ENCODE results near the gene STEAP4. TPM values are rescaled to one million over a fixed set of nuclear protein-coding genes. Genes with fewer than 3 reads are reported as not detected.

Gene STEAP4
- total and polyA plus RNA-seq, 9 of the 15 experiments (the other 6 are each of a cell fraction or from before 2014, with no cell fraction given), result 0.07 TPM; not detected in 8

- H3K4me1 ChIP-seq (replicated peaks in 1 of 2; ENCODE audit: control insufficient read depth in 2 of 2, insufficient read depth in 2 of 2, low read length in 2 of 2), result no peaks in the 10 kb centered on the region
- H3K9me3 ChIP-seq (replicated peaks; ENCODE audit: control insufficient read depth, insufficient read depth, low read depth, low read length), result no peaks in the 10 kb centered on the region
- H3K4me2 ChIP-seq (ENCODE audit: insufficient read depth, low read length), result no peak overlapping the region
- no peak overlapping the region for H2AFZ ChIP-seq (ENCODE audit: low read depth, low read length)
- ChIA-PET CTCF (ENCODE audit: low intra/inter-chr PET ratio) (no interaction called here), POLR2A (no interaction called here)
- in situ Hi-C loops (cut with MboI), result no loop called here
- no peak overlapping the region for H3K9ac ChIP-seq (ENCODE audit: insufficient read depth in 1 of 2, low read depth in 2 of 2, low read length in 2 of 2)
- intact Hi-C loops (cut with micrococcal nuclease), result no loop called here
- DNase-seq (ENCODE audit: extremely low read depth in 1 of 4, low spot score in 3 of 4) (no peak), ATAC-seq (no peak), FAIRE-seq (no peak)
- H3K36me3 ChIP-seq (ENCODE audit: control insufficient read depth, insufficient read depth, low read length), result no peaks in the 10 kb centered on the region
- H4K20me1 ChIP-seq (replicated peaks; ENCODE audit: control insufficient read depth, insufficient read depth, low read length), result no peaks in the 10 kb centered on the region
- H3K4me3 ChIP-seq, result no peak overlapping the region
- no peak overlapping the region for H3K27ac ChIP-seq (ENCODE audit: extremely low read depth, low read depth, low read length)
- BruUV-seq (replicated peaks), result no TSS peak
- no peaks in the 10 kb centered on the region for H3K27me3 ChIP-seq (ENCODE audit: control insufficient read depth in 2 of 2, insufficient read depth in 2 of 2, low read length in 2 of 2)
- 2% methylated on average over 3 of the region's 3 CpGs for WGBS (ENCODE audit: insufficient coverage, low coverage, missing lambda C conversion rate)
- H3K9me1 ChIP-seq (ENCODE audit: control insufficient read depth, insufficient read depth, low read length), result no peaks in the 10 kb centered on the region
- H3K79me2 ChIP-seq (ENCODE audit: control insufficient read depth, insufficient read depth, low read length), result no peaks in the 10 kb centered on the region
- TF ChIP-seq, protein P1, sequence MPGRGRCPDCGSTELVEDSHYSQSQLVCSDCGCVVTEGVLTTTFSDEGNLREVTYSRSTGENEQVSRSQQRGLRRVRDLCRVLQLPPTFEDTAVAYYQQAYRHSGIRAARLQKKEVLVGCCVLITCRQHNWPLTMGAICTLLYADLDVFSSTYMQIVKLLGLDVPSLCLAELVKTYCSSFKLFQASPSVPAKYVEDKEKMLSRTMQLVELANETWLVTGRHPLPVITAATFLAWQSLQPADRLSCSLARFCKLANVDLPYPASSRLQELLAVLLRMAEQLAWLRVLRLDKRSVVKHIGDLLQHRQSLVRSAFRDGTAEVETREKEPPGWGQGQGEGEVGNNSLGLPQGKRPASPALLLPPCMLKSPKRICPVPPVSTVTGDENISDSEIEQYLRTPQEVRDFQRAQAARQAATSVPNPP (IDR thresholded peaks at IDR 0.05; ENCODE audit: borderline replicate concordance, insufficient read depth, insufficient read length), result no peak
- no peak for TF ChIP-seq FOXK1 (CRISPR knock-in tag; IDR thresholded peaks at IDR 0.05; ENCODE audit: borderline replicate concordance)
- TF ChIP-seq TCFL5 (CRISPR knock-in tag; conservative IDR thresholded peaks at IDR 0.05), result no peak
- TF ChIP-seq RFX1 (IDR thresholded peaks at IDR 0.05), result no peak
- no peak for TF ChIP-seq ZNF318 (IDR thresholded peaks at IDR 0.05; ENCODE audit: borderline replicate concordance in 1 of 2, low read depth in 1 of 2)
- no peak for TF ChIP-seq STAT6 (CRISPR knock-in tag; IDR thresholded peaks at IDR 0.05)
- no peak for TF ChIP-seq CEBPB (tag; IDR thresholded peaks at IDR 0.05)
- TF ChIP-seq, protein P2, sequence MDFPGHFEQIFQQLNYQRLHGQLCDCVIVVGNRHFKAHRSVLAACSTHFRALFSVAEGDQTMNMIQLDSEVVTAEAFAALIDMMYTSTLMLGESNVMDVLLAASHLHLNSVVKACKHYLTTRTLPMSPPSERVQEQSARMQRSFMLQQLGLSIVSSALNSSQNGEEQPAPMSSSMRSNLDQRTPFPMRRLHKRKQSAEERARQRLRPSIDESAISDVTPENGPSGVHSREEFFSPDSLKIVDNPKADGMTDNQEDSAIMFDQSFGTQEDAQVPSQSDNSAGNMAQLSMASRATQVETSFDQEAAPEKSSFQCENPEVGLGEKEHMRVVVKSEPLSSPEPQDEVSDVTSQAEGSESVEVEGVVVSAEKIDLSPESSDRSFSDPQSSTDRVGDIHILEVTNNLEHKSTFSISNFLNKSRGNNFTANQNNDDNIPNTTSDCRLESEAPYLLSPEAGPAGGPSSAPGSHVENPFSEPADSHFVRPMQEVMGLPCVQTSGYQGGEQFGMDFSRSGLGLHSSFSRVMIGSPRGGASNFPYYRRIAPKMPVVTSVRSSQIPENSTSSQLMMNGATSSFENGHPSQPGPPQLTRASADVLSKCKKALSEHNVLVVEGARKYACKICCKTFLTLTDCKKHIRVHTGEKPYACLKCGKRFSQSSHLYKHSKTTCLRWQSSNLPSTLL (IDR thresholded peaks at IDR 0.05), result no peak
These were observed 48.3 kb upstream of the STEAP4 start for GRCh38 chr7:88355011-88355410.
